CD4-positive, alpha-beta memory T cell (primary cell): ENCODE data around the gene NOTCH2. TPM values are rescaled to one million over a fixed set of nuclear protein-coding genes. Genes with fewer than 3 reads are reported as not detected.
A peak's percentile ranks its signal among the peaks of the same experiment; 100 is the strongest.
"Not testable (repeated sequence)": the region's sequence is repeated elsewhere in the genome, so short reads cannot be mapped to it uniquely, and the experiment has no call there.

ENCODE experiments used
- CTCF ChIA-PET: fragments of 350-600 bp; sonication (Branson Sonifier 250); formaldehyde crosslinking; loops from one replicate; lab custom pipeline; 2021; ENCODE audit warnings: inconsistent platforms; ENCODE audit not compliant: partially characterized antibody; lab: Charles Lee
- POLR2A ChIA-PET: fragments of 350-600 bp; sonication (Branson Sonifier 250); formaldehyde crosslinking; loops from one replicate; lab custom pipeline; 2021; ENCODE audit not compliant: partially characterized antibody; lab: Charles Lee
- DNase-seq, 5 donors: peaks; one replicate each; pipeline versions ENCODE4 v3.0.0 to v3.0.0-alpha.2; 2020 to 2022; ENCODE audit warnings: mixed read lengths in 1 of 5
- H3K27ac ChIP-seq: one replicate; pipeline ENCODE4 v1.7.0; 2013; ENCODE audit warnings: low read depth, low read length
- H3K27me3 ChIP-seq: 2 replicates; pipeline ENCODE4 v1.7.0; 2013; ENCODE audit warnings: mild to moderate bottlenecking, low read length, moderate library complexity; ENCODE audit not compliant: insufficient read depth
- H3K36me3 ChIP-seq: 2 replicates; pipeline ENCODE4 v1.7.0; 2013; ENCODE audit warnings: mild to moderate bottlenecking, low read length, moderate library complexity; ENCODE audit not compliant: insufficient read depth
- H3K4me1 ChIP-seq: 2 replicates; pipeline ENCODE4 v1.7.0; 2013; ENCODE audit warnings: mild to moderate bottlenecking, low read length, moderate library complexity; ENCODE audit not compliant: insufficient read depth
- H3K4me3 ChIP-seq, 2 donors: one replicate each; pipeline ENCODE4 v1.7.0; 2013; ENCODE audit warnings: low read length in 2 of 2, mild to moderate bottlenecking in 1 of 2
- H3K9me3 ChIP-seq, 2 donors: one replicate each; pipeline ENCODE4 v1.7.0; 2013; ENCODE audit warnings: low read length in 2 of 2, control low read depth in 1 of 2; ENCODE audit not compliant: control insufficient read depth in 1 of 2
- H3K27ac Mint-ChIP-seq, 7 donors: one replicate each; pipeline ENCODE4 v1.8.0; 2020 to 2021; ENCODE audit warnings: mixed read lengths in 7 of 7, mild to moderate bottlenecking in 6 of 7, inconsistent platforms in 3 of 7, moderate library complexity in 3 of 7
- H3K27me3 Mint-ChIP-seq, 2 donors: one replicate each; pipeline ENCODE4 v1.8.0; 2020 to 2021; ENCODE audit warnings: mixed read lengths in 2 of 2
- H3K36me3 Mint-ChIP-seq, 2 donors: one replicate each; pipeline ENCODE4 v1.8.0; 2020 to 2021; ENCODE audit warnings: mixed read lengths in 2 of 2, inconsistent platforms in 1 of 2, mild to moderate bottlenecking in 1 of 2
- H3K4me1 Mint-ChIP-seq, 4 donors: one replicate each; pipeline ENCODE4 v1.8.0; 2020 to 2021; ENCODE audit warnings: mixed read lengths in 4 of 4, mild to moderate bottlenecking in 1 of 4
- H3K4me3 Mint-ChIP-seq, 8 donors: one replicate each; pipeline ENCODE4 v1.8.0; 2020 to 2021; ENCODE audit warnings: mixed read lengths in 8 of 8, mild to moderate bottlenecking in 7 of 8, moderate library complexity in 6 of 8, inconsistent platforms in 3 of 8
- H3K9me3 Mint-ChIP-seq, 8 donors: one replicate each; pipeline ENCODE4 v1.8.0; 2020 to 2021; ENCODE audit warnings: mixed read lengths in 8 of 8, mild to moderate bottlenecking in 5 of 8, inconsistent platforms in 3 of 8, moderate library complexity in 1 of 8
- intact Hi-C: fragments of 100-400 bp; cut with micrococcal nuclease; formaldehyde crosslinking; loops from one replicate; pipeline ENCODE4 v1.15.1; 2023
- polyA plus RNA-seq, 2 donors: library from polyadenylated mRNA; unstranded; fragments of 300-500 nt; fragmentation: Illumina TruSeq; gene quantifications; one replicate each; pipeline ENCODE4 v1.2.3, GENCODE V29; 2021
- total RNA-seq, 2 experiments: library from RNA; stranded (reverse); gene quantifications; one replicate each; pipeline ENCODE4 v1.2.3, GENCODE V29; 2021

NOTCH2 gene
- 10 to 100 TPM; 58.7 to 61.3 TPM for total RNA-seq
- polyA plus RNA-seq, result 10 to 100 TPM; 11.1 to 27.9 TPM

DNA sequence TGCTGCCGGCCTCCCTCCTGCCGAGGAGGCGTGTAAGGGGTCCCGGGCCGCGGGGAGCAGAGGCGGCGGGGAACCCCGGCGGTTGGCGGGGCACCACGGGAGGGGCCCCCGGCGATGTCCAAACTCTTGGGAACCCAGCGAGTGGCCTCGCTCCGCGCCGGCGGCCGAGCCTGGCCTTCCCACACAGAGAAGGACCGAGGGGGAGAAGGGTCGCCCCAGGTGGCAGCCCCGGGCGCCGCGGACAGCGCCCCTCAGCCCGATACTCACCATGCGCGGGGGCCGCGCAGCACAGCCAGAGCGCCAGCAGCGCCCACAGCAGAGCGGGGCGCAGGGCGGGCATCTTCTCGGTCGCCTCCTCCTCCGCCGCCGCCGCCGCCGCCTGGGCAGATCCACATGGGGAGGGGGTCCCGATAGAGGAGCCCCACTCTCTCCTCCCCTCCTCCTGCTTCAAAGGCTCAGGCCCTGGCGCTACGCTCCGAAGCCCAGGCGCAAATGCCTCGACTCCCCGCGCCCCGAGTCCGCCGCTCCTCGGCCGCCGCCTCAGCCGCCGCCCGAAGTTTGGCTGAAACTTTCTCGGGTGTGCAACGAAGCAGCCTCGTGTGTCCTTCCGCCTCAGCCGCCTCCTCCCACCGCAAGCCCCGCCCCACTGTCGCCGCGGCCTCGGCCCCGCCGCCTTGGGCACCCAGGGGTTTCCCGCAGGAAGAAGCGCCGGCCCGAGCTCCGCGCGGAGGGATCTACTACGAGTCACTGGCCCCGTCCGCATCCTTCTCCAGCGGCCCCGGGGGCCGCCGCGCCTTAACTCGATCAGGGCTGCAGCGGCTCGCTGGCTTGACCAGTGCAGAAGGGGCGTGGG, at the start of gene NOTCH2:
TSS of gene NOTCH2 (minus strand) at position 596 of the 853 bp plus-strand sequence. CDS start at position 340, 256 bp downstream.
- H3K4me1 ChIP-seq, H3K27me3 ChIP-seq, H3K9me3 ChIP-seq, H3K36me3 Mint-ChIP-seq, H3K36me3 ChIP-seq, H3K4me3 ChIP-seq, intact Hi-C loops, CTCF ChIA-PET, H3K4me1 Mint-ChIP-seq, H3K27ac Mint-ChIP-seq, H3K27me3 Mint-ChIP-seq, POLR2A ChIA-PET, H3K9me3 Mint-ChIP-seq: not testable (repeated sequence)
- H3K4me3 Mint-ChIP-seq, result peak within 1 kb of the TSS; percentile 46 to 81 (median 70)
- peak within 1 kb of the TSS; percentile 26 for H3K27ac ChIP-seq
- peak; percentile 78 to 86 (median 83) for DNase-seq

GRCh38 chr1:120117371-120118177, 48.1 kb upstream of the NOTCH2 start:
- H3K4me3 ChIP-seq, H3K4me3 Mint-ChIP-seq, intact Hi-C loops, DNase-seq, H3K4me1 Mint-ChIP-seq, H3K27me3 ChIP-seq, POLR2A ChIA-PET, H3K9me3 ChIP-seq, H3K36me3 ChIP-seq, H3K36me3 Mint-ChIP-seq, CTCF ChIA-PET, H3K27ac Mint-ChIP-seq, H3K27me3 Mint-ChIP-seq, H3K4me1 ChIP-seq, H3K9me3 Mint-ChIP-seq, H3K27ac ChIP-seq: not testable (repeated sequence)

DNA sequence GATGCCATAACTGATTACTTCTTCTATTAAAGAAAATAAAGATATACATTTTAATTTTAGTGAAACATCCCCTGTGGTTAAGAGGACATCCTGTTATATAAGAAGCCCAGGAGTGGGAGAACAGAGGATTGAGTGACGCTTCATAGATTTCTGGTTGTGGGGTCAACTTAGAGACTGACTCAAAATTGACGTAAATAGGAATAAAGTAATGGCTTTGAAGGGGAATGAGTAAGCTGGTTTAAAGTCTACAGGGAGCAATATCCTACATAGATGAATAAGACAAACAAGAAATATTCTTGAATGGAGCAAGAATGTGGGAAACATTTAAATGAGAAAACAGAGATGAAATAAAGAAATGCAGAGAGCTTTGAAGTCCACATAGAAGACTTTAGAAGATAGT, 46.6 kb upstream of the NOTCH2 start:
- H3K4me1 Mint-ChIP-seq, H3K9me3 Mint-ChIP-seq, H3K36me3 ChIP-seq, H3K27me3 ChIP-seq, H3K27me3 Mint-ChIP-seq, H3K4me1 ChIP-seq, DNase-seq, CTCF ChIA-PET, H3K4me3 Mint-ChIP-seq, H3K9me3 ChIP-seq, POLR2A ChIA-PET, H3K4me3 ChIP-seq, intact Hi-C loops, H3K27ac ChIP-seq, H3K27ac Mint-ChIP-seq, H3K36me3 Mint-ChIP-seq: not testable (repeated sequence)

DNA sequence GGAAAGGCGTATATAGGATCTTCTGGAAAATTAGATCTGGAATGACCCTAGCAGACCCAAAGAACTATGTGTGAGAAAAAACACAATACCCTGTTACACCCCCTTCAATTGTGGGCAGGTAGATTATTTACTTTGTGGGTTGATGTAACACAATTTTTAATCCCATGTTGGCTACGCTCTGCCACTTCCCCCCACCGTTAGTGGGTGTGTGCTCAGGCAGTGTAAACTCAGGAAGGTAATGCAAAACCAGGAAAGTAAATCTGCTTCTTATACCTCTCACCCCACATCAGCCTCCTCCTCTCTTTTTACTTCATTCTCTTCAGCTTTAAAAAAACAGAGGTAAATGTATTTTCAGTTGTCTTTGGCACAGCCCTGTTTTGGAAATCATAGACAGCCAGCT, 43.7 kb upstream of the NOTCH2 start:
- H3K4me1 ChIP-seq, POLR2A ChIA-PET, H3K27ac Mint-ChIP-seq, H3K9me3 ChIP-seq, H3K4me3 Mint-ChIP-seq, H3K4me3 ChIP-seq, DNase-seq, intact Hi-C loops, H3K36me3 Mint-ChIP-seq, H3K27ac ChIP-seq, H3K9me3 Mint-ChIP-seq, H3K27me3 Mint-ChIP-seq, CTCF ChIA-PET, H3K36me3 ChIP-seq, H3K4me1 Mint-ChIP-seq, H3K27me3 ChIP-seq: not testable (repeated sequence)

- H3K4me1 Mint-ChIP-seq, H3K9me3 ChIP-seq, H3K9me3 Mint-ChIP-seq, H3K4me1 ChIP-seq, H3K27ac ChIP-seq, intact Hi-C loops, H3K27me3 ChIP-seq, H3K36me3 Mint-ChIP-seq, H3K36me3 ChIP-seq, H3K4me3 Mint-ChIP-seq, H3K27me3 Mint-ChIP-seq, H3K27ac Mint-ChIP-seq, H3K4me3 ChIP-seq, CTCF ChIA-PET, DNase-seq, POLR2A ChIA-PET: not testable (repeated sequence)
Observed at GRCh38 chr1:120112212-120112611, 42.8 kb upstream of the NOTCH2 start.

DNA sequence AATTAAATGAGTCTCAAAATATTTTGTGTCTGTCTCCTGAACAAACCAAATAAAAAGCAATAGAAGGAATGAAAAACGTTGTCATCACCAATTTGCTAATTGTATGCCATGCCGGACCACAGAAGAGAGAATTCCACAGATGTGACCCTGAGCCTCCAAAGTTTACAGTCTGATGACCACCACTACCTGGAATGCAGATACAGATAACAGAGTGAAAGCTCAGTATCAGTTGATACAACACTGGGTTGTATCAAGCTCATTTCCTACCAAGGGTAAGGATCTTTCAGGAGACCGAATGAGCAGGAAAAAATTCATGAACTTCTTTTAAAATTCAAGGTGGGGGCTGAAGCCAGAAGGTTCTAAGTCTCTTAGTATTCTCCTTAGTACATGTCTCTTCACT, 42.3 kb upstream of the NOTCH2 start:
- H3K27me3 Mint-ChIP-seq, H3K9me3 ChIP-seq, POLR2A ChIA-PET, H3K9me3 Mint-ChIP-seq, H3K36me3 ChIP-seq, H3K4me3 Mint-ChIP-seq, H3K4me1 ChIP-seq, H3K27ac ChIP-seq, CTCF ChIA-PET, H3K27ac Mint-ChIP-seq, H3K36me3 Mint-ChIP-seq, H3K27me3 ChIP-seq, H3K4me1 Mint-ChIP-seq, H3K4me3 ChIP-seq, DNase-seq, intact Hi-C loops: not testable (repeated sequence)

- CTCF ChIA-PET, H3K36me3 ChIP-seq, H3K9me3 Mint-ChIP-seq, intact Hi-C loops, H3K9me3 ChIP-seq, H3K27ac ChIP-seq, POLR2A ChIA-PET, H3K4me3 Mint-ChIP-seq, H3K36me3 Mint-ChIP-seq, H3K27me3 ChIP-seq, DNase-seq, H3K27ac Mint-ChIP-seq, H3K27me3 Mint-ChIP-seq, H3K4me1 Mint-ChIP-seq, H3K4me3 ChIP-seq, H3K4me1 ChIP-seq: not testable (repeated sequence)
Observed at GRCh38 chr1:120111008-120111407, 41.5 kb upstream of the NOTCH2 start.
